Natural killer cell (primary cell): Measurements from ENCODE around the gene SPOCK1. TPM values are rescaled to one million over a fixed set of nuclear protein-coding genes. Genes with fewer than 3 reads are reported as not detected.

Experiments used
- ATAC-seq, 3 donors: fragments of 150-1000 bp in 2 of 3; fragments of 200-7000 bp in 1 of 3; cut with Tn5 transposase; 1 replicate in 1 of 3; 2 replicates in 2 of 3; pipeline ENCODE4 v1.10.0; 2021; ENCODE audit warnings: mild to moderate bottlenecking in 2 of 3, moderate library complexity in 2 of 3
- DNase-seq, 2 donors: peaks; one replicate each; pipeline versions ENCODE4 v3.0.0 to v3.0.0-alpha.2; 2013 to 2021; ENCODE audit warnings: mixed read lengths in 1 of 2
- H3K27ac ChIP-seq: one replicate; pipeline ENCODE4 v1.5.1; 2013; ENCODE audit warnings: mild to moderate bottlenecking, low read length
- H3K27me3 ChIP-seq: one replicate; pipeline ENCODE4 v1.6.1; 2013; ENCODE audit warnings: low read length; ENCODE audit not compliant: control insufficient read depth, insufficient read depth
- H3K36me3 ChIP-seq: one replicate; pipeline ENCODE4 v1.6.1; 2013; ENCODE audit warnings: low read length; ENCODE audit not compliant: control insufficient read depth, insufficient read depth
- H3K4me1 ChIP-seq: one replicate; pipeline ENCODE4 v1.6.1; 2013; ENCODE audit warnings: low read length; ENCODE audit not compliant: control insufficient read depth, insufficient read depth
- H3K4me3 ChIP-seq: one replicate; pipeline ENCODE4 v1.5.1; 2013; ENCODE audit warnings: low read length
- H3K9me3 ChIP-seq: one replicate; pipeline ENCODE4 v1.6.1; 2013; ENCODE audit warnings: low read length; ENCODE audit not compliant: control insufficient read depth, insufficient read depth
- H3K27ac Mint-ChIP-seq, 2 donors: one replicate each; pipeline ENCODE4 v1.8.0; 2022; ENCODE audit warnings: mild to moderate bottlenecking in 2 of 2, mixed read lengths in 2 of 2, moderate library complexity in 1 of 2
- H3K27me3 Mint-ChIP-seq, 2 donors: one replicate each; pipeline ENCODE4 v1.8.0; 2022; ENCODE audit warnings: low read depth in 2 of 2, mixed read lengths in 2 of 2
- H3K36me3 Mint-ChIP-seq: one replicate; pipeline ENCODE4 v1.8.0; 2022; ENCODE audit warnings: mixed read lengths
- H3K4me1 Mint-ChIP-seq, 2 donors: one replicate each; pipeline ENCODE4 v1.8.0; 2022; ENCODE audit warnings: mixed read lengths in 2 of 2
- H3K4me3 Mint-ChIP-seq: one replicate; pipeline ENCODE4 v1.8.0; 2022; ENCODE audit warnings: mild to moderate bottlenecking, moderate library complexity, mixed read lengths
- H3K9me3 Mint-ChIP-seq, 2 donors: one replicate each; pipeline ENCODE4 v1.8.0; 2022; ENCODE audit warnings: mixed read lengths in 2 of 2
- CTCF ChIP-seq: fragments of 200-600 bp; IDR thresholded peaks from one replicate; pipeline ENCODE4 v1.8.0; 2022; ENCODE audit warnings: antibody characterized with exemption
- WGBS: methylation state at CpG from one replicate; pipeline ENCODE4 v1.1.7; 2013; ENCODE audit warnings: missing lambda C conversion rate; ENCODE audit not compliant: insufficient coverage; 5-methylcytosine and 5-hydroxymethylcytosine counted together
- intact Hi-C: fragments of 100-400 bp; cut with micrococcal nuclease; formaldehyde crosslinking; loops from one replicate; pipeline ENCODE4 v1.14.2; 2022
- total RNA-seq, 4 donors: library from RNA; stranded (reverse); fragments of 120-200 nt in 1 of 4; gene quantifications; one replicate each; pipeline versions ENCODE4 v1.2.3 to v1.2.4, GENCODE V29; 2013 to 2022

SPOCK1 gene
- total RNA-seq, 3 donors from 2014 or later (not counting 1 experiment from before 2014, with no cell fraction given) = 0.09 to 1.6 (median 0.61) TPM

GRCh38 chr5:137289856-137290255 is 209.3 kb downstream of the SPOCK1 start:
- H3K36me3 ChIP-seq = no peaks in the 10 kb centered on the region
- no peaks in the 10 kb centered on the region for H3K9me3 ChIP-seq
- Mint-ChIP-seq H3K9me3 (no peaks in the 10 kb centered on the region), H3K36me3 (no peaks in the 10 kb centered on the region), H3K27me3 (peaks cover 4 to 9% of the 10 kb centered on the region in 2 donors), H3K4me1 (no peaks in the 10 kb centered on the region), H3K27ac (no peak overlapping the region), H3K4me3 (no peak overlapping the region)
- no peaks in the 10 kb centered on the region for H3K4me1 ChIP-seq
- no peaks in the 10 kb centered on the region for H3K27me3 ChIP-seq
- no peak overlapping the region for H3K4me3 ChIP-seq
- DNase-seq (no peak), ATAC-seq (no peak)
- intact Hi-C loops = no loop called here
- 93% methylated on average over 1 of the region's 1 CpG for WGBS
- no peak for TF ChIP-seq CTCF
- H3K27ac ChIP-seq = no peak overlapping the region

GRCh38 chr5:137287569-137287968 is 211.6 kb downstream of the SPOCK1 start:
- Mint-ChIP-seq H3K4me3 (no peak overlapping the region), H3K36me3 (no peaks in the 10 kb centered on the region), H3K27me3 (peaks cover 4 to 7% of the 10 kb centered on the region in 2 donors), H3K4me1 (no peaks in the 10 kb centered on the region), H3K27ac (no peak overlapping the region), H3K9me3 (no peaks in the 10 kb centered on the region)
- Histone ChIP-seq H3K9me3 (no peaks in the 10 kb centered on the region), H3K36me3 (no peaks in the 10 kb centered on the region), H3K4me3 (no peak overlapping the region), H3K4me1 (no peaks in the 10 kb centered on the region), H3K27me3 (no peaks in the 10 kb centered on the region), H3K27ac (no peak overlapping the region)
- no peak for TF ChIP-seq CTCF
- intact Hi-C loops = no loop called here
- ATAC-seq (no peak), DNase-seq (no peak)
- 100% methylated on average over 2 of the region's 2 CpGs for WGBS

- WGBS = 70% methylated on average over 4 of the region's 4 CpGs
These were observed 213.0 kb downstream of the SPOCK1 start for GRCh38 chr5:137286025-137286610.

More at GRCh38 chr5:137286025-137286610, 213.0 kb downstream of the SPOCK1 start:
- no peak overlapping the region for H3K4me3 ChIP-seq
- H3K27ac ChIP-seq = no peak overlapping the region
- no peaks in the 10 kb centered on the region for H3K4me1 Mint-ChIP-seq
- H3K9me3 ChIP-seq = no peaks in the 10 kb centered on the region
- H3K27me3 Mint-ChIP-seq = peaks cover 4 to 7% of the 10 kb centered on the region in 2 donors
- no peaks in the 10 kb centered on the region for H3K27me3 ChIP-seq
- TF ChIP-seq CTCF = no peak
- DNase-seq = no peak
- no peaks in the 10 kb centered on the region for H3K4me1 ChIP-seq
- H3K36me3 Mint-ChIP-seq = no peaks in the 10 kb centered on the region
- intact Hi-C loops = no loop called here
- no peak for ATAC-seq
- H3K36me3 ChIP-seq = no peaks in the 10 kb centered on the region
- no peaks in the 10 kb centered on the region for H3K9me3 Mint-ChIP-seq
- H3K27ac Mint-ChIP-seq = no peak overlapping the region
- H3K4me3 Mint-ChIP-seq = no peak overlapping the region
